ENCODE data around the gene SART3.

DNA sequence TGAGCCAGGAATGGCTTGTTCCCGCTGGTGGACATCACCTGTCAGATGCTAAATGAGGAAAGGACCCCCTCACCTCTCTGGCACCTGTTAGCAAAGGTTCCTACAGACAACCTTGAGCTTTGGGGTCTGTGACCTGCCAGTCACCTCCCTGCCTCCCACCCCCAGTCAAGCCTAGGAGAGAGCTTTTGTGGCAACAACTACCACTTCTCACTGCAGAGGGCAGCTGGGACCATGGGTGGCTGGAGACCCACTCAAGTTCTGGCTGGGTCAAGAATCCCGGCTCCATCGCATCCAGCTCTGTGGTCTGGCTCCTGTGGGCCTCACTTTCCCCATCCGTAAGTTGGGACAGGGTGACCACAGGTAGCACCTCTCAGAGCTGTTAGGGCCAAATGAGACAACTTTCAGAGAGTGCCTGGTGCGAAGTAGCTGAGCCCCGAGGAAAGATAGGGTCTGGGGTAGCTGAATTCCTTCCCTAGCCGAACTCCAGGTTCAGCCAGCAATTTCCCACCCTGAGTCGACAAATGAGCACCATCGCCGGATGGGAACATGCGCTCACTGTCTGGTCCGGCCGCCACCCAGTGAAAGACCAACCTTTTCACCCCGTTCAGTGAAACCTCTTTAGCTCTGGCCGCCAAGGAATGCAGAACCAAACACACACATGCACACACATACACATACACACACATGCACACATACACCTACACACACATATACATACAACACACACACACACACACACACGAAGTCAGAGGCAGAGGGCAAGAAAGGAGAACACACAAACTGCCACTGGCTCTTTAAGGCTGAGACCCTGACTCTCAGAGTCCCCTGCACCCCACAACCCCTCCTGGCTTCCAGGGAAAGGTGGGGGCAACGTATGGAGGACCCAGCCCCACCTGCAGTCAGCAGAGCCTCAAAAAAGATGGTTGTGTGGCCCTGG lies 35.0 kb upstream of the SART3 start:
- TF ChIP-seq POLR2A (IDR thresholded peaks at IDR 0.05; ENCODE audit: low read depth, low read length) (no peak), TAF1 (IDR thresholded peaks at IDR 0.05; ENCODE audit: borderline replicate concordance, low read depth, low read length) (no peak), POLR2AphosphoS5 (IDR thresholded peaks at IDR 0.05; ENCODE audit: low read depth, low read length) (no peak)

Data from GM12892 (cell line).